AG10803 (cell line): ENCODE measurements around the gene GRM4.

Source experiments
- DNase-seq: peaks from one replicate; pipeline ENCODE4 v3.0.0; 2010; ENCODE audit warnings: low read depth
- H3K4me3 ChIP-seq: 2 replicates; pipeline ENCODE4 v1.5.1; 2011; ENCODE audit warnings: mild to moderate bottlenecking, low read length, control low read depth
- TF ChIP-seq, protein P1 (sequence below): conservative IDR thresholded peaks from 2 replicates; pipeline ENCODE4 v1.5.1; 2011; ENCODE audit warnings: mild to moderate bottlenecking, low read length, control low read depth, inconsistent platforms

Gene GRM4

DNA sequence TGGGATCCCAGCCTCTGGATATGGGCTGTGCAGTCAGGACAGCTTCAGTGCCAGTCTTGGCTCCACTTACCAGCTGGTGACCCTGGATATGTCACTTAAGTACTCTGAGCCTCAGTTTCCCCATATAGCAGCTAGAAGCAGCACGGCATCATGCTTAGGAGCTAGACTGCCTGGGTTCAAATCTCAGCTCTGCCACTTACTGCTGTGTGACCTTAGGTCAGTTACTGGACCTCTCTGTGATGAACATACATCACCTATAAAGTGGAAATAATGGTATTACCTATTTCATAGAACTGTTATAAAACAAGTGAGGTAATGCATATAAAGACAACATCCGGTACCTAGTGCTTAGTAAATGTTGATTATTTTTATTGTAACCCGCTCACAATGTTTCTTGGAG, 83.7 kb downstream of the GRM4 start:
- H3K4me3 ChIP-seq: no peak overlapping the region
- no peak for DNase-seq
- TF ChIP-seq, protein P1, sequence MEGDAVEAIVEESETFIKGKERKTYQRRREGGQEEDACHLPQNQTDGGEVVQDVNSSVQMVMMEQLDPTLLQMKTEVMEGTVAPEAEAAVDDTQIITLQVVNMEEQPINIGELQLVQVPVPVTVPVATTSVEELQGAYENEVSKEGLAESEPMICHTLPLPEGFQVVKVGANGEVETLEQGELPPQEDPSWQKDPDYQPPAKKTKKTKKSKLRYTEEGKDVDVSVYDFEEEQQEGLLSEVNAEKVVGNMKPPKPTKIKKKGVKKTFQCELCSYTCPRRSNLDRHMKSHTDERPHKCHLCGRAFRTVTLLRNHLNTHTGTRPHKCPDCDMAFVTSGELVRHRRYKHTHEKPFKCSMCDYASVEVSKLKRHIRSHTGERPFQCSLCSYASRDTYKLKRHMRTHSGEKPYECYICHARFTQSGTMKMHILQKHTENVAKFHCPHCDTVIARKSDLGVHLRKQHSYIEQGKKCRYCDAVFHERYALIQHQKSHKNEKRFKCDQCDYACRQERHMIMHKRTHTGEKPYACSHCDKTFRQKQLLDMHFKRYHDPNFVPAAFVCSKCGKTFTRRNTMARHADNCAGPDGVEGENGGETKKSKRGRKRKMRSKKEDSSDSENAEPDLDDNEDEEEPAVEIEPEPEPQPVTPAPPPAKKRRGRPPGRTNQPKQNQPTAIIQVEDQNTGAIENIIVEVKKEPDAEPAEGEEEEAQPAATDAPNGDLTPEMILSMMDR: no peak

DNA sequence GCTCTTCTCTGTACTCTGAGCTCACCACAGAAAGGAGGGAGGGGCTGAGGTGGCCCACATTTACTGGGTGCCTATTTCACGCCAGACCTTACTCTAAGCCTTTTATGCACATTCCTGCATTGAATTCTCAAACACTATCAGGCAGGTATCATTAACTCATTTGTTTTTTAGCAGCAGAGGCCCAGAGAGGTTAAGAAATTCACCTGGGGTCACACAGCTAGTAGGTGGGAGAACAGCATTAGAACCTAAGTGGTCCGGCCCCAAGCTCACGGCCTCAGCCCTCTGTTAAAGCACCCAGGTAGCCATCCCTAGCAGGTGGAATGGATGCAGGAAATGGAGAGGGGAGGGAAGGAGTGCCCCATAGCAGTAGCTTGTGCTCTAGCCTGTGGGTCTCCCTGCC, 84.5 kb downstream of the GRM4 start:
- TF ChIP-seq, protein P1: no peak
- no peak overlapping the region for H3K4me3 ChIP-seq
- DNase-seq: no peak

DNA sequence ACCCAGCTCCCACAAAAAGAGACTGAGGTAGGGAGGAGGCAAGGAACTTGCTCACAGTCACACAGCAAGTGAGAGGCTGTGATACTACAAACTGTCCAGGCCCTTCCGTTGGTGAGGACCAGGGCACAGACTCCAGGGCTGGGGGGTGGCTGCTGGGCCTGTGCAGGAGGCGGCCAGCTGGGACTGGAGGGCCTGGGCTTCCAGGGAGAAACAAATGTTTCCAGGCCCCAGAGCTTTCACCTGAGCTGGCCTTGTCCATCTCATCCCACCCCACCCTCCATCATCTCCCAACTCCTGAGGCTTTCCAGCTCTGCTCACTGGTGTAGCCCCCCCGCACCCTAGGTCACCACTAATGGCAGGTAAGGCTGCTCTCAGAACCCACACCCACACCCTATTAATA, 86.0 kb downstream of the GRM4 start:
- TF ChIP-seq, protein P1: no peak
- H3K4me3 ChIP-seq: no peak overlapping the region
- no peak for DNase-seq

DNA sequence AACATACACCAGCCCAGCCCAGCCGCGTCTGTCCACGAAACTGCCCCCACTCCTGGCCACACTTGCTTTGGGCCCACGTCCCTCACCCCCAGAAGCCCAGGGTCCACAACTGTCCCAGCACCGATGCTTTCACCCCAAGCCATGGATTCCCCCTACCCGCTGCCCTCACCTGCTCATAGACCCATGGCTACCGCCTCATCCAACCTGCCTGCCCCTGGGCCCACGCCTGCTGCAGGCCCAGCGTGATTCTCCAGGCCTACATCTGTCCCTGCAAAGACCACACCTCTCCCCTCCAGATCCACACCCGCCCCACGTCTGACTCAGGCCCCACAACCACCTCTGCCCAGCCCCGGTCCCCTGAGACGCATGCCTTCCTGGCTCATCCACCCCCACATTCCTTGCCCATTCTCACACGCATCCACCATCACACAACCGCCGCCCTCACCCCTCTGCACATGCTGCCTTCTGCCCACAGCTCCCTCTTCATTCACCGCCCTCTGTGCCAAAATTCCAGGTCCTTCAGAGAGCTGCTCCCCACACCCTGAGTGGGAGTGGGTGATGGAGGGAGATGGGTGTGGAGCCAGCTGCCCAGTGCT, 86.7 kb downstream of the GRM4 start:
- no peak overlapping the region for H3K4me3 ChIP-seq
- TF ChIP-seq, protein P1: no peak
- peak; percentile 69 for DNase-seq

DNA sequence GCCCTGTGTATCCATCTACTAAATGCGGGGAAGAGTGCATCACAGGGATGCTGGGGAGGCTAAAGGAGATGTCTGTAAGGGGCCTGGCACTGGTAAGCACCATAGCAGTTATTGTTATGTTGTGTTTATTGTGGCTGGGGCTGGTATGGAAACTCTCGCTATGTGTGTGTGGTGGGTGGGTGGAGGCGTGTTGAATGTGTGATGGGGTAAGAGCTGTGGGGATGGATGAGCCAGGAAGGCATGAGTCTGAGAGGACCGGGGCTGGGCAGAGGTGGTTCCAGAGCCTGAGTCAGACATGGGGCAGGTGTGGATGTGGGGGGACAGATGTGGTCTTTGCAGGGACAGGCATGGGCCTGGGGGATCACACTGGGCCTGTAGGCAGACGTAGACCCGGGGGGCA, 88.1 kb downstream of the GRM4 start:
- no peak overlapping the region for H3K4me3 ChIP-seq
- peak; percentile 5 for DNase-seq
- TF ChIP-seq, protein P1: no peak

DNA sequence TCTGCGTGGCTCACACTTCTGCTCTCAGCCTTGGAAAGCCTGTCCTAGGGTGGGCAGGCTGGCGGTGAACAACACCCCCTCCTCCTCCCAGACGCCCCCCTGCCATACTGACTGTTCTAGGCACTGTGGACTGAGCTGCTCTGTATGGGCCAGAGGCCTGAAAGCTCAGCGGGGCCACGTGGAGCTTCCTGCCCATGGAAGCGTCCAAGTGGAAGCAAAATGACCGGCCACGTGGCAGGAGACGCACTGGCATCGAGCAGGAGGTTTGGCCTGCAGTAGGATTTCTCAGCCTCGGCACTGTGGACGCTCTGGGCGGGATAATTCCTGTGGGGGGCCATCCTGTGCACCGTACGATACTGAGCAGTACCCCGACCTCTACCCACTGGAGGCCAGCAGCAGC, 88.7 kb downstream of the GRM4 start:
- TF ChIP-seq, protein P1: no peak

DNA sequence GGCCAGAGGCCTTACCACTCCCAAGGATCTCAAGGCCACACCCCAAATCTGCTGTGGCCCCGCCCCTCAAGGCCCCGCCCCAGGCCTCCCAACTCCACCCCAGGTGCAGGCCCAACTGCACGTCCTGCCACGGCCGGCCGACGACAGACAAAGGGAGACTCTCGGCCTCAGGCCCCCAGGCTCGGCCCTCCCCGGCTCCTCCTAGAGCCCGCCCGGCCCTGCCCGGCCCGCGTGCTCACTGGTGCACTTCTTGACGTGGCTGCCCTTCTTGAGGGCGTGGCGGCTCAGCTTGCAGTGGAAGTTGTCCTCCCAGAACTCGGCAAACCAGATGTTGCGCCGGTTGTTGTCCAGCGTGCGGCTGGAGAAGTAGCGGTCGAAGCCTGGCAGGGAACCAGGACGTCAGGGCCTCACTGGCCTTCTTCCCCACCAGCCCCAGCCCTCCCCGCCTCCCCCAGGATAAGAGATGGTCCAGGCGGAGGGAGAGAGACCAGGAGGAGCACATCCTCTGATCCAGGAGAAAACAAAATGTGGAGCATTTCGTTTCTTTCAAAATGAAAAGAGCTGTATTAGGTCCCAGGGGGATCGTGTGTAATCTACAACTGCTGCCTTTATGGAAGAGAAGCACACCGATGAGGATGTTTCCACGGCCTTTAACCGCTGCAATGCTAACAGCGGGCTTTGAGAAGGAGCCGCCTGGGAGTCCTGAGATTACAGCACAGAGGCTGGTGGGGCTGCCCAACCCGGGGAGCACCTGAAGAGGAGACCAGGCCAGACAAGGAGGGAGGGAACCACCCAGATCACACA, 89.4 kb downstream of the GRM4 start:
- H3K4me3 ChIP-seq: no peak overlapping the region
- TF ChIP-seq, protein P1: no peak
- peak; percentile 76 for DNase-seq

More for the DNA sequence above, 88.7 kb downstream of the GRM4 start:
- H3K4me3 ChIP-seq: no peak overlapping the region
- DNase-seq: no peak
